ENCODE data around the gene APBB1IP. TPM values are rescaled to one million over a fixed set of nuclear protein-coding genes. Genes with fewer than 3 reads are reported as not detected.

APBB1IP gene
- total and polyA plus RNA-seq, 12 donors: 0.60 to 16.1 (median 7.8) TPM

DNA sequence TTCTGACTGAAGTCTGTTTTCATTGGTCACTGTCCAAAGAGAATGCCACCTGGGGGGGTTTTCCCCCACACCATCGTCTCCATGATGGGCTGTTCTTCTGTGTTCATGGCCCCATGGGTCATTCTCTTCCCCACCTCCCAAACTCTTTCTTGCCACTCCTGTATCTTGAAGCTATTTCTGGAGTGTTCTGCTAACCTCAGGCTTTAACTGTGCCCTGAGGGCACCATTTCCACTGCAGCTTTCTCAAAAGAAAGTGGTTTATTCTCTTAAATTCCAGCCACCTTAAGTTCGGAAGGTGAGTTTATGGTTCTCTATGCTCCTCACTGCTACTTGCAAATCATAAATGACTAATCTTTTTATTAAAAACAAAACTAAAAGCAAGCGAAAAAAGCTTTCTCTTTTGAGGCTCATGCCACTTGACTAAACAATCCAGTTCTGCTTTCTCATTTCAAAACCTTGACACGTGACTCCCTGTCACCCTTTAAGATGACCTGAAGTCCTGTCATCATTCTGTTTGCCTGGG, 7.4 kb upstream of the APBB1IP start:
- Histone ChIP-seq H3K9me3 (replicated peaks in 1 of 3) (no peaks in the 10 kb centered on the region), H3K27ac (no peak overlapping the region), H3K36me3 (replicated peaks in 1 of 2) (no peaks in the 10 kb centered on the region), H3K4me1 (replicated peaks in 1 of 2) (no peaks in the 10 kb centered on the region), H3K4me3 (no peak overlapping the region), H3K27me3 (no peaks in the 10 kb centered on the region)
- intact Hi-C loops (cut with DNase I): no loop called here
- peak in 1 of 7 donors; percentile 17 for DNase-seq
- 45 to 62% (median 52%) methylated on average over 4 of the region's 4 CpGs for WGBS, 4 donors
- TF ChIP-seq, protein P1, sequence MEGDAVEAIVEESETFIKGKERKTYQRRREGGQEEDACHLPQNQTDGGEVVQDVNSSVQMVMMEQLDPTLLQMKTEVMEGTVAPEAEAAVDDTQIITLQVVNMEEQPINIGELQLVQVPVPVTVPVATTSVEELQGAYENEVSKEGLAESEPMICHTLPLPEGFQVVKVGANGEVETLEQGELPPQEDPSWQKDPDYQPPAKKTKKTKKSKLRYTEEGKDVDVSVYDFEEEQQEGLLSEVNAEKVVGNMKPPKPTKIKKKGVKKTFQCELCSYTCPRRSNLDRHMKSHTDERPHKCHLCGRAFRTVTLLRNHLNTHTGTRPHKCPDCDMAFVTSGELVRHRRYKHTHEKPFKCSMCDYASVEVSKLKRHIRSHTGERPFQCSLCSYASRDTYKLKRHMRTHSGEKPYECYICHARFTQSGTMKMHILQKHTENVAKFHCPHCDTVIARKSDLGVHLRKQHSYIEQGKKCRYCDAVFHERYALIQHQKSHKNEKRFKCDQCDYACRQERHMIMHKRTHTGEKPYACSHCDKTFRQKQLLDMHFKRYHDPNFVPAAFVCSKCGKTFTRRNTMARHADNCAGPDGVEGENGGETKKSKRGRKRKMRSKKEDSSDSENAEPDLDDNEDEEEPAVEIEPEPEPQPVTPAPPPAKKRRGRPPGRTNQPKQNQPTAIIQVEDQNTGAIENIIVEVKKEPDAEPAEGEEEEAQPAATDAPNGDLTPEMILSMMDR (IDR thresholded peaks at IDR 0.05): no peak
- no peak for TF ChIP-seq POLR2A (IDR thresholded peaks at IDR 0.05)

DNA sequence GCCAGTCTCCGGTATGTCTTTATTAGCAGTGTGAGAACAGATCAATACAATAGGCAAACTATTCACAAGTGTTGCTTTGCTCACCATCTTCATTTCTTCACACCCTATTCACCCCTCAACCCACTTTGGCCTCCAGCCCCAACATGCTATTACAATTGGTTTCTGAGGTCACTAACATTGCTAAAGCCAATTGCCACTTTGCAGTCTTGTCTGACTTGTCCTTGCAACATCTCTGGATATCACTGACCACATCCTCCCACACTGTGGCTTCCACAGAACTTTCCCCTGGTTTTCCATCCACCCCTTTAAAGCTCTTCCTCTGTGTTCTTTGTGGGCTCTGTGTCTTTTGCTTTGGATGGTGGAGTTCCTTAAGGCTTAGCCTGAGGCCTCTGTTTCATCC, 5.2 kb upstream of the APBB1IP start:
- 84 to 96% (median 94%) methylated on average over 1 of the region's 1 CpG for WGBS, 4 donors

DNA sequence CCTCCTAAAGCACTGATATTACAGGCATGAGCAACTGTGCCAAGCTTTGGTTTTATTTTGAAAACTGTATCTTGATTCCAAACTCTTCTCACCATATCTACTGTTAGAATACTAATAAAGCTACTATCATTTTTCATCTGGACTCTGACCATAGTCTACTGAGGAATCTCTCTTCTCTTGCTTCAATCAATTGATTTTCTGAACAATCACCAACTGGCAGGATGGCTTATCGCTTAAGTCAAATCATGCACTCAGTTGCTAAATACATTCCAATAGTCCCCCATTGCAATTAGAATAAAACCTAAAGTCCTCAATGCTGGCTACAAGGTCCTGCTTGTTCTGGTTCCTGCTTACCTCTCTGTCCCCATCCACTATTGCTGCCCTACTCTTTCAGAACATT, 2.3 kb upstream of the APBB1IP start:
- TF ChIP-seq, protein P1 (IDR thresholded peaks at IDR 0.05): no peak
- no peak for TF ChIP-seq POLR2A (IDR thresholded peaks at IDR 0.05)
- H3K27me3 ChIP-seq: no peaks in the 10 kb centered on the region

More for the DNA sequence above, 5.2 kb upstream of the APBB1IP start:
- intact Hi-C loops (cut with DNase I): no loop called here
- Histone ChIP-seq H3K36me3 (replicated peaks in 1 of 2) (no peaks in the 10 kb centered on the region), H3K4me1 (replicated peaks in 1 of 2) (no peaks in the 10 kb centered on the region), H3K9me3 (replicated peaks in 1 of 3) (no peaks in the 10 kb centered on the region), H3K4me3 (no peak overlapping the region), H3K27ac (no peak overlapping the region), H3K27me3 (no peaks in the 10 kb centered on the region)
- TF ChIP-seq, protein P1 (IDR thresholded peaks at IDR 0.05): no peak
- TF ChIP-seq POLR2A (IDR thresholded peaks at IDR 0.05): no peak
- peak in 3 of 7 donors; percentile 8 to 25 (median 16) for DNase-seq

DNA sequence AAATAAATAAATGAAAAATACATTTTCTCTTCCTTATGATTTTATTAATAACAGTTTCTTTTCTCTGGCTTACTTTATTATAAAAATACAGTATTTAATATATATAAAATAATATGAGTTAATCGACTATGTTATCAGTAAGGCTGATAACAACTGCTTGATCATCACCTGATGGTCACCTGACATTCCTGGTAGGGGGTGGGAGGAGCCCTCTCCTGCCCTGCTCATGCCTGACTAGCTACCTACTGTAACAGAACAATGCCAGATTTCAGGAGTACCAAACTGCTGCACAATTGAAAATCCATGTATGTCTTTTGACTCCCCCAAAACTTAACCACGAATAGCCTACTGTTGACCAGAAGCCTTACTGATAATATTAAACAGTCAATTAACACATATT, 1.3 kb upstream of the APBB1IP start:
- TF ChIP-seq, protein P1 (IDR thresholded peaks at IDR 0.05): no peak
- TF ChIP-seq POLR2A (IDR thresholded peaks at IDR 0.05): no peak
- Histone ChIP-seq H3K27me3 (no peaks in the 10 kb centered on the region), H3K27ac (no peak overlapping the region), H3K36me3 (replicated peaks in 1 of 2) (no peaks in the 10 kb centered on the region), H3K9me3 (replicated peaks in 1 of 3) (no peaks in the 10 kb centered on the region), H3K4me1 (replicated peaks in 1 of 2) (no peaks in the 10 kb centered on the region), H3K4me3 (no peak overlapping the region)
- no peak for DNase-seq
- intact Hi-C loops (cut with DNase I): no loop called here
- WGBS, 4 donors: 55 to 64% (median 57%) methylated on average over 2 of the region's 2 CpGs

More for the DNA sequence above, 2.3 kb upstream of the APBB1IP start:
- H3K27ac ChIP-seq: no peak overlapping the region
- no peaks in the 10 kb centered on the region for H3K9me3 ChIP-seq (replicated peaks in 1 of 3)
- no peaks in the 10 kb centered on the region for H3K4me1 ChIP-seq (replicated peaks in 1 of 2)
- DNase-seq: no peak
- intact Hi-C loops (cut with DNase I): no loop called here
- no peaks in the 10 kb centered on the region for H3K36me3 ChIP-seq (replicated peaks in 1 of 2)
- WGBS, 4 donors: 87 to 96% (median 95%) methylated on average over 1 of the region's 1 CpG
- no peak overlapping the region for H3K4me3 ChIP-seq
